GM23338 (cell line): ENCODE measurements around the gene TNC. TPM values are rescaled to one million over a fixed set of nuclear protein-coding genes. Genes with fewer than 3 reads are reported as not detected.

Source experiments
- ATAC-seq: fragments of 200-7000 bp; cut with Tn5 transposase; 3 replicates; pipeline ENCODE4 v1.9.1; 2020
- DNase-seq: peaks from one replicate; pipeline ENCODE4 v3.0.0-alpha.2; 2015; ENCODE audit warnings: low spot score
- H2AFZ ChIP-seq: fragments of 200-600 bp; sonication (generic); 2 replicates; pipeline ENCODE4 v1.8.0; 2016; ENCODE audit warnings: antibody characterized with exemption, mild to moderate bottlenecking, moderate library complexity
- H3F3A ChIP-seq: fragments of 200-600 bp; sonication (generic); replicated peaks from 2 replicates; pipeline ENCODE4 v1.8.0; 2017; ENCODE audit warnings: antibody characterized with exemption, mixed run types, low read depth
- H3K27ac ChIP-seq: fragments of 200-600 bp; sonication (generic); 2 replicates; pipeline ENCODE4 v1.6.1; 2016; ENCODE audit warnings: low read depth
- H3K27me3 ChIP-seq: fragments of 200-600 bp; sonication (generic); 2 replicates; pipeline ENCODE4 v1.8.0; 2016; ENCODE audit warnings: mild to moderate bottlenecking, mixed run types, moderate library complexity; ENCODE audit not compliant: insufficient read depth
- H3K36me3 ChIP-seq: fragments of 200-600 bp; sonication (generic); 2 replicates; pipeline ENCODE4 v1.8.0; 2016; ENCODE audit warnings: mild to moderate bottlenecking; ENCODE audit not compliant: insufficient read depth
- H3K4me1 ChIP-seq: fragments of 200-600 bp; sonication (generic); 2 replicates; pipeline ENCODE4 v1.8.0; 2016; ENCODE audit warnings: mild to moderate bottlenecking, moderate library complexity; ENCODE audit not compliant: insufficient read depth
- H3K4me2 ChIP-seq: fragments of 200-600 bp; sonication (generic); 2 replicates; pipeline ENCODE4 v1.7.1; 2017; ENCODE audit warnings: mixed run types
- H3K4me3 ChIP-seq: fragments of 200-600 bp; sonication (generic); 2 replicates; pipeline ENCODE4 v1.6.1; 2016; ENCODE audit warnings: mixed run types
- H3K79me2 ChIP-seq: fragments of 200-600 bp; sonication (generic); replicated peaks from 2 replicates; pipeline ENCODE4 v1.8.0; 2017; ENCODE audit warnings: mild to moderate bottlenecking; ENCODE audit not compliant: insufficient read depth
- H3K9me2 ChIP-seq: fragments of 200-600 bp; sonication (generic); 2 replicates; pipeline ENCODE4 v1.8.0; 2017; ENCODE audit not compliant: insufficient read depth
- H4K20me1 ChIP-seq: fragments of 200-600 bp; sonication (generic); replicated peaks from 2 replicates; pipeline ENCODE4 v1.8.0; 2017; ENCODE audit warnings: mild to moderate bottlenecking; ENCODE audit not compliant: insufficient read depth
- H3K27ac Mint-ChIP-seq: 2 replicates; pipeline ENCODE4 v1.8.0; 2020; ENCODE audit warnings: inconsistent platforms, mild to moderate bottlenecking, moderate library complexity, mixed read lengths
- H3K27me3 Mint-ChIP-seq: 3 replicates; pipeline ENCODE4 v1.8.0; 2022; ENCODE audit warnings: low read depth, mild to moderate bottlenecking, moderate library complexity, mixed read lengths, inconsistent platforms; ENCODE audit not compliant: insufficient read depth, poor library complexity
- H3K36me3 Mint-ChIP-seq: 3 replicates; pipeline ENCODE4 v1.8.0; 2021; ENCODE audit warnings: low read depth, mild to moderate bottlenecking, inconsistent platforms, moderate library complexity, mixed read lengths
- H3K4me1 Mint-ChIP-seq: 3 replicates; pipeline ENCODE4 v1.8.0; 2020; ENCODE audit warnings: mild to moderate bottlenecking, inconsistent platforms, mixed read lengths
- H3K4me3 Mint-ChIP-seq: 3 replicates; pipeline ENCODE4 v1.8.0; 2021; ENCODE audit warnings: moderate library complexity, mild to moderate bottlenecking, inconsistent platforms, mixed read lengths
- H3K9me3 Mint-ChIP-seq: 3 replicates; pipeline ENCODE4 v1.8.0; 2020; ENCODE audit warnings: moderate library complexity, mild to moderate bottlenecking, inconsistent platforms, mixed read lengths
- CREB1 ChIP-seq: fragments of 250-450 bp; sonication (Bioruptor Pico); IDR thresholded peaks from 2 replicates; pipeline ENCODE4 v1.5.0; 2020; ENCODE audit warnings: low read depth, mild to moderate bottlenecking, moderate library complexity
- EZH2 ChIP-seq: fragments of 200-600 bp; sonication (generic); IDR thresholded peaks from one replicate; pipeline ENCODE4 v1.8.0; 2017; ENCODE audit warnings: antibody characterized with exemption, mild to moderate bottlenecking, low read depth; ENCODE audit not compliant: unreplicated experiment
- EZH2phosphoT487 ChIP-seq: fragments of 200-600 bp; sonication (generic); IDR thresholded peaks from one replicate; pipeline ENCODE4 v1.8.1; 2018; ENCODE audit warnings: antibody characterized with exemption; ENCODE audit not compliant: unreplicated experiment
- JUNB ChIP-seq: IDR thresholded peaks from one replicate; pipeline ENCODE4 v1.6.1; 2016; ENCODE audit warnings: antibody characterized with exemption; ENCODE audit not compliant: unreplicated experiment
- NANOG ChIP-seq: IDR thresholded peaks from 2 replicates; pipeline ENCODE4 v1.6.1; 2016; ENCODE audit warnings: antibody characterized with exemption, borderline replicate concordance
- POLR2AphosphoS5 ChIP-seq: IDR thresholded peaks from 2 replicates; pipeline ENCODE4 v1.6.1; 2016; ENCODE audit warnings: antibody characterized with exemption, low read depth
- STAT1 ChIP-seq: IDR thresholded peaks from one replicate; pipeline ENCODE4 v1.6.1; 2016; ENCODE audit warnings: antibody characterized with exemption; ENCODE audit not compliant: unreplicated experiment
- ZNF114 ChIP-seq: fragments of 250-450 bp; sonication (Bioruptor Pico); IDR thresholded peaks from 2 replicates; pipeline ENCODE4 v1.5.0; 2020; ENCODE audit warnings: mild to moderate bottlenecking, moderate library complexity
- ZNF331 ChIP-seq: fragments of 250-450 bp; sonication (Bioruptor Pico); IDR thresholded peaks from 2 replicates; pipeline ENCODE4 v1.5.0; 2020; ENCODE audit warnings: low read depth, mild to moderate bottlenecking, moderate library complexity
- polyA plus RNA-seq: library from polyadenylated mRNA; unstranded; fragments of >200 nt; fragmentation: Nextera tagmentation; extraction: Ambion mirVana; gene quantifications from 2 replicates; pipeline ENCODE4 v1.2.1, GENCODE V29; 2016
- total RNA-seq: library from RNA; depleted of rRNA; stranded (reverse); fragments of >200 nt; shearing (Covaris generic); gene quantifications from 2 replicates; pipeline ENCODE4 v1.2.3, GENCODE V29; 2014
- TF ChIP-seq, protein P1 (sequence below): fragments of 250-450 bp; sonication (Bioruptor Pico); IDR thresholded peaks from 2 replicates; pipeline ENCODE4 v1.5.0; 2020; ENCODE audit warnings: mild to moderate bottlenecking, moderate library complexity
- TF ChIP-seq, protein P2 (sequence below), 2 experiments: fragments of 200-600 bp in 1 of 2; sonication (generic) in 1 of 2; conservative IDR thresholded peaks; 2 replicates each; pipeline versions ENCODE4 v1.5.1 to v1.6.1; 2016 to 2017; ENCODE audit warnings: antibody characterized with exemption in 2 of 2, low read depth in 2 of 2, mild to moderate bottlenecking in 2 of 2, moderate library complexity in 1 of 2
- TF ChIP-seq, protein P3 (sequence below): IDR thresholded peaks from 2 replicates; pipeline ENCODE4 v1.6.1; 2016; ENCODE audit warnings: antibody characterized with exemption
- TF ChIP-seq, protein P4 (sequence below): IDR thresholded peaks from one replicate; pipeline ENCODE4 v1.6.1; 2018; ENCODE audit warnings: antibody characterized with exemption; ENCODE audit not compliant: unreplicated experiment

Gene TNC
- total and polyA plus RNA-seq, 2 experiments from 2014 or later = 0.89 to 2.7 TPM

DNA sequence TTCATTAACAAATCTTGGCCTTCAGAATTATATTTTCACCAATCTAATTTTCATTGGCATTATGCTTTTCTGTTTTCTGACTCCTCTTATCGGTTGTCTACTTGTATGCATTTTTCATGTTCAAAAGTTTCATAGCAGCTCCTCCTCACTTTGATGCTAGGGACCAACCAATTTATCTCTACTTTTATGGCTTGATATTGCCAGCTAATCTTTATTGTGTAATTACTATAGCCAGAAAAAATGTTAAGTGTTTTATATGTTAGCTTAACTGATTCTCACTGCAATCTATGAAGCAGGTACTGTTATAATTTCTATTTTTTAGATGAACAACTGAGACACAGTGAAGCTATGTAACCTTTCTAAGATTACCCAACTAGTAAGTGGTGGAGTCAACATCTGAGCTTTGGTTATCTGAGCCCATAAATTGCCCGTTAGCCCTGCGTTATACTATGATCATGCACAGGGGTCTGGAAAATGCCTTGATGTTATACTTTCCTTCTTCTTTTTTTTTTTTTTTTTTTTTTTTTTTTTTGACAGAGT is 34.4 kb upstream of the TNC start:
- Mint-ChIP-seq H3K4me3 (no peak overlapping the region), H3K27ac (no peak overlapping the region), H3K9me3 (peaks cover 10% of the 10 kb centered on the region; the same call in 1 of the 3 replicates), H3K4me1 (no peaks in the 10 kb centered on the region; the same call in 2 of the 3 replicates), H3K27me3 (no peaks in the 10 kb centered on the region), H3K36me3 (no peaks in the 10 kb centered on the region)
- no peak overlapping the region for H3K4me2 ChIP-seq
- no peaks in the 10 kb centered on the region for H3K36me3 ChIP-seq
- H3K4me1 ChIP-seq = no peaks in the 10 kb centered on the region
- H2AFZ ChIP-seq = no peak overlapping the region
- H3K27me3 ChIP-seq = no peaks in the 10 kb centered on the region
- TF ChIP-seq ZNF331 (CRISPR knock-in tag) (no peak), EZH2phosphoT487 (no peak), STAT1 (no peak), POLR2AphosphoS5 (no peak), JUNB (no peak), ZNF114 (no peak), EZH2 (no peak), NANOG (no peak), CREB1 (no peak)
- TF ChIP-seq, protein P1, sequence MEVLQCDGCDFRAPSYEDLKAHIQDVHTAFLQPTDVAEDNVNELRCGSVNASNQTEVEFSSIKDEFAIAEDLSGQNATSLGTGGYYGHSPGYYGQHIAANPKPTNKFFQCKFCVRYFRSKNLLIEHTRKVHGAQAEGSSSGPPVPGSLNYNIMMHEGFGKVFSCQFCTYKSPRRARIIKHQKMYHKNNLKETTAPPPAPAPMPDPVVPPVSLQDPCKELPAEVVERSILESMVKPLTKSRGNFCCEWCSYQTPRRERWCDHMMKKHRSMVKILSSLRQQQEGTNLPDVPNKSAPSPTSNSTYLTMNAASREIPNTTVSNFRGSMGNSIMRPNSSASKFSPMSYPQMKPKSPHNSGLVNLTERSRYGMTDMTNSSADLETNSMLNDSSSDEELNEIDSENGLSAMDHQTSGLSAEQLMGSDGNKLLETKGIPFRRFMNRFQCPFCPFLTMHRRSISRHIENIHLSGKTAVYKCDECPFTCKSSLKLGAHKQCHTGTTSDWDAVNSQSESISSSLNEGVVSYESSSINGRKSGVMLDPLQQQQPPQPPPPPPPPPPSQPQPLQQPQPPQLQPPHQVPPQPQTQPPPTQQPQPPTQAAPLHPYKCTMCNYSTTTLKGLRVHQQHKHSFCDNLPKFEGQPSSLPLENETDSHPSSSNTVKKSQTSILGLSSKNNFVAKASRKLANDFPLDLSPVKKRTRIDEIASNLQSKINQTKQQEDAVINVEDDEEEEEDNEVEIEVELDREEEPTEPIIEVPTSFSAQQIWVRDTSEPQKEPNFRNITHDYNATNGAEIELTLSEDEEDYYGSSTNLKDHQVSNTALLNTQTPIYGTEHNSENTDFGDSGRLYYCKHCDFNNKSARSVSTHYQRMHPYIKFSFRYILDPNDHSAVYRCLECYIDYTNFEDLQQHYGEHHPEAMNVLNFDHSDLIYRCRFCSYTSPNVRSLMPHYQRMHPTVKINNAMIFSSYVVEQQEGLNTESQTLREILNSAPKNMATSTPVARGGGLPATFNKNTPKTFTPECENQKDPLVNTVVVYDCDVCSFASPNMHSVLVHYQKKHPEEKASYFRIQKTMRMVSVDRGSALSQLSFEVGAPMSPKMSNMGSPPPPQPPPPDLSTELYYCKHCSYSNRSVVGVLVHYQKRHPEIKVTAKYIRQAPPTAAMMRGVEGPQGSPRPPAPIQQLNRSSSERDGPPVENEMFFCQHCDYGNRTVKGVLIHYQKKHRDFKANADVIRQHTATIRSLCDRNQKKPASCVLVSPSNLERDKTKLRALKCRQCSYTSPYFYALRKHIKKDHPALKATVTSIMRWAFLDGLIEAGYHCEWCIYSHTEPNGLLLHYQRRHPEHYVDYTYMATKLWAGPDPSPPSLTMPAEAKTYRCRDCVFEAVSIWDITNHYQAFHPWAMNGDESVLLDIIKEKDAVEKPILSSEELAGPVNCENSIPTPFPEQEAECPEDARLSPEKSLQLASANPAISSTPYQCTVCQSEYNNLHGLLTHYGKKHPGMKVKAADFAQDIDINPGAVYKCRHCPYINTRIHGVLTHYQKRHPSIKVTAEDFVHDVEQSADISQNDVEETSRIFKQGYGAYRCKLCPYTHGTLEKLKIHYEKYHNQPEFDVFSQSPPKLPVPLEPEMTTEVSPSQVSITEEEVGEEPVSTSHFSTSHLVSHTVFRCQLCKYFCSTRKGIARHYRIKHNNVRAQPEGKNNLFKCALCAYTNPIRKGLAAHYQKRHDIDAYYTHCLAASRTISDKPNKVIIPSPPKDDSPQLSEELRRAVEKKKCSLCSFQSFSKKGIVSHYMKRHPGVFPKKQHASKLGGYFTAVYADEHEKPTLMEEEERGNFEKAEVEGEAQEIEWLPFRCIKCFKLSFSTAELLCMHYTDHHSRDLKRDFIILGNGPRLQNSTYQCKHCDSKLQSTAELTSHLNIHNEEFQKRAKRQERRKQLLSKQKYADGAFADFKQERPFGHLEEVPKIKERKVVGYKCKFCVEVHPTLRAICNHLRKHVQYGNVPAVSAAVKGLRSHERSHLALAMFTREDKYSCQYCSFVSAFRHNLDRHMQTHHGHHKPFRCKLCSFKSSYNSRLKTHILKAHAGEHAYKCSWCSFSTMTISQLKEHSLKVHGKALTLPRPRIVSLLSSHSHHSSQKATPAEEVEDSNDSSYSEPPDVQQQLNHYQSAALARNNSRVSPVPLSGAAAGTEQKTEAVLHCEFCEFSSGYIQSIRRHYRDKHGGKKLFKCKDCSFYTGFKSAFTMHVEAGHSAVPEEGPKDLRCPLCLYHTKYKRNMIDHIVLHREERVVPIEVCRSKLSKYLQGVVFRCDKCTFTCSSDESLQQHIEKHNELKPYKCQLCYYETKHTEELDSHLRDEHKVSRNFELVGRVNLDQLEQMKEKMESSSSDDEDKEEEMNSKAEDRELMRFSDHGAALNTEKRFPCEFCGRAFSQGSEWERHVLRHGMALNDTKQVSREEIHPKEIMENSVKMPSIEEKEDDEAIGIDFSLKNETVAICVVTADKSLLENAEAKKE (CRISPR knock-in tag) = no peak
- TF ChIP-seq, protein P2, sequence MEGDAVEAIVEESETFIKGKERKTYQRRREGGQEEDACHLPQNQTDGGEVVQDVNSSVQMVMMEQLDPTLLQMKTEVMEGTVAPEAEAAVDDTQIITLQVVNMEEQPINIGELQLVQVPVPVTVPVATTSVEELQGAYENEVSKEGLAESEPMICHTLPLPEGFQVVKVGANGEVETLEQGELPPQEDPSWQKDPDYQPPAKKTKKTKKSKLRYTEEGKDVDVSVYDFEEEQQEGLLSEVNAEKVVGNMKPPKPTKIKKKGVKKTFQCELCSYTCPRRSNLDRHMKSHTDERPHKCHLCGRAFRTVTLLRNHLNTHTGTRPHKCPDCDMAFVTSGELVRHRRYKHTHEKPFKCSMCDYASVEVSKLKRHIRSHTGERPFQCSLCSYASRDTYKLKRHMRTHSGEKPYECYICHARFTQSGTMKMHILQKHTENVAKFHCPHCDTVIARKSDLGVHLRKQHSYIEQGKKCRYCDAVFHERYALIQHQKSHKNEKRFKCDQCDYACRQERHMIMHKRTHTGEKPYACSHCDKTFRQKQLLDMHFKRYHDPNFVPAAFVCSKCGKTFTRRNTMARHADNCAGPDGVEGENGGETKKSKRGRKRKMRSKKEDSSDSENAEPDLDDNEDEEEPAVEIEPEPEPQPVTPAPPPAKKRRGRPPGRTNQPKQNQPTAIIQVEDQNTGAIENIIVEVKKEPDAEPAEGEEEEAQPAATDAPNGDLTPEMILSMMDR (conservative IDR thresholded peaks at IDR 0.05; ENCODE audit: low read depth in 2 of 2) = no peak
- TF ChIP-seq, protein P3, sequence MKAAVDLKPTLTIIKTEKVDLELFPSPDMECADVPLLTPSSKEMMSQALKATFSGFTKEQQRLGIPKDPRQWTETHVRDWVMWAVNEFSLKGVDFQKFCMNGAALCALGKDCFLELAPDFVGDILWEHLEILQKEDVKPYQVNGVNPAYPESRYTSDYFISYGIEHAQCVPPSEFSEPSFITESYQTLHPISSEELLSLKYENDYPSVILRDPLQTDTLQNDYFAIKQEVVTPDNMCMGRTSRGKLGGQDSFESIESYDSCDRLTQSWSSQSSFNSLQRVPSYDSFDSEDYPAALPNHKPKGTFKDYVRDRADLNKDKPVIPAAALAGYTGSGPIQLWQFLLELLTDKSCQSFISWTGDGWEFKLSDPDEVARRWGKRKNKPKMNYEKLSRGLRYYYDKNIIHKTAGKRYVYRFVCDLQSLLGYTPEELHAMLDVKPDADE = no peak
- TF ChIP-seq, protein P4, sequence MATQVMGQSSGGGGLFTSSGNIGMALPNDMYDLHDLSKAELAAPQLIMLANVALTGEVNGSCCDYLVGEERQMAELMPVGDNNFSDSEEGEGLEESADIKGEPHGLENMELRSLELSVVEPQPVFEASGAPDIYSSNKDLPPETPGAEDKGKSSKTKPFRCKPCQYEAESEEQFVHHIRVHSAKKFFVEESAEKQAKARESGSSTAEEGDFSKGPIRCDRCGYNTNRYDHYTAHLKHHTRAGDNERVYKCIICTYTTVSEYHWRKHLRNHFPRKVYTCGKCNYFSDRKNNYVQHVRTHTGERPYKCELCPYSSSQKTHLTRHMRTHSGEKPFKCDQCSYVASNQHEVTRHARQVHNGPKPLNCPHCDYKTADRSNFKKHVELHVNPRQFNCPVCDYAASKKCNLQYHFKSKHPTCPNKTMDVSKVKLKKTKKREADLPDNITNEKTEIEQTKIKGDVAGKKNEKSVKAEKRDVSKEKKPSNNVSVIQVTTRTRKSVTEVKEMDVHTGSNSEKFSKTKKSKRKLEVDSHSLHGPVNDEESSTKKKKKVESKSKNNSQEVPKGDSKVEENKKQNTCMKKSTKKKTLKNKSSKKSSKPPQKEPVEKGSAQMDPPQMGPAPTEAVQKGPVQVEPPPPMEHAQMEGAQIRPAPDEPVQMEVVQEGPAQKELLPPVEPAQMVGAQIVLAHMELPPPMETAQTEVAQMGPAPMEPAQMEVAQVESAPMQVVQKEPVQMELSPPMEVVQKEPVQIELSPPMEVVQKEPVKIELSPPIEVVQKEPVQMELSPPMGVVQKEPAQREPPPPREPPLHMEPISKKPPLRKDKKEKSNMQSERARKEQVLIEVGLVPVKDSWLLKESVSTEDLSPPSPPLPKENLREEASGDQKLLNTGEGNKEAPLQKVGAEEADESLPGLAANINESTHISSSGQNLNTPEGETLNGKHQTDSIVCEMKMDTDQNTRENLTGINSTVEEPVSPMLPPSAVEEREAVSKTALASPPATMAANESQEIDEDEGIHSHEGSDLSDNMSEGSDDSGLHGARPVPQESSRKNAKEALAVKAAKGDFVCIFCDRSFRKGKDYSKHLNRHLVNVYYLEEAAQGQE = no peak
- H3K9me2 ChIP-seq = 0 out of 2 replicates have a peak, but pooled peaks cover 2% of the 10 kb centered on the region
- H3K79me2 ChIP-seq = no peaks in the 10 kb centered on the region
- H3K27ac ChIP-seq = no peak overlapping the region
- H3K4me3 ChIP-seq = no peak overlapping the region
- H3F3A ChIP-seq = no peaks in the 10 kb centered on the region
- ATAC-seq (no peak), DNase-seq (no peak)
- H4K20me1 ChIP-seq = no peaks in the 10 kb centered on the region
